Measurements from ENCODE around the gene PKMYT1. TPM values are rescaled to one million over a fixed set of nuclear protein-coding genes. Genes with fewer than 3 reads are reported as not detected.

Gene PKMYT1
- total RNA-seq, 1 experiment from 2014 or later: 105 TPM

DNA sequence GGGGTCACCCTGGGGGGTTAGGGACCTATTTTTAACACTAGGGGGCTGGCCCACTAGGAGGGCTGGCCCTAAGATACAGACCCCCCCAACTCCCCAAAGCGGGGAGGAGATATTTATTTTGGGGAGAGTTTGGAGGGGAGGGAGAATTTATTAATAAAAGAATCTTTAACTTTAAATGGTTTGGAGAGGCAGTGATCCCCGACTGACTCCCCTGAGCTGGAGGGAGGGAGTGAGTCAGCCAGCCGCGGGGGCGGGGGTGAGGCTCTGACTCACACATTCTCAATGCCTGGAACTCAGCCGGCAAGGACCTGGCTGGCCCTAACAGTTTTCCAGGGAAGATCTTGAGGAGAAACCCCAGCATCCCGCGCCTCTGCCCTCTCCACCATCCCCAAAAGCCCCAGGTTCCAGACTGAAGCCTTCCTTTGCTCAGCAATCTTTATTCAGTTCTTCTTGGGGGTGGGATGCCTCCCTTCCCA, 42.0 kb upstream of the PKMYT1 start:
- peaks cover 28% of the 10 kb centered on the region for H3K79me2 ChIP-seq (ENCODE audit: low read depth)
- H3K4me1 ChIP-seq (replicated peaks; ENCODE audit: insufficient read depth): peaks cover 8% of the 10 kb centered on the region
- TF ChIP-seq, protein P1, sequence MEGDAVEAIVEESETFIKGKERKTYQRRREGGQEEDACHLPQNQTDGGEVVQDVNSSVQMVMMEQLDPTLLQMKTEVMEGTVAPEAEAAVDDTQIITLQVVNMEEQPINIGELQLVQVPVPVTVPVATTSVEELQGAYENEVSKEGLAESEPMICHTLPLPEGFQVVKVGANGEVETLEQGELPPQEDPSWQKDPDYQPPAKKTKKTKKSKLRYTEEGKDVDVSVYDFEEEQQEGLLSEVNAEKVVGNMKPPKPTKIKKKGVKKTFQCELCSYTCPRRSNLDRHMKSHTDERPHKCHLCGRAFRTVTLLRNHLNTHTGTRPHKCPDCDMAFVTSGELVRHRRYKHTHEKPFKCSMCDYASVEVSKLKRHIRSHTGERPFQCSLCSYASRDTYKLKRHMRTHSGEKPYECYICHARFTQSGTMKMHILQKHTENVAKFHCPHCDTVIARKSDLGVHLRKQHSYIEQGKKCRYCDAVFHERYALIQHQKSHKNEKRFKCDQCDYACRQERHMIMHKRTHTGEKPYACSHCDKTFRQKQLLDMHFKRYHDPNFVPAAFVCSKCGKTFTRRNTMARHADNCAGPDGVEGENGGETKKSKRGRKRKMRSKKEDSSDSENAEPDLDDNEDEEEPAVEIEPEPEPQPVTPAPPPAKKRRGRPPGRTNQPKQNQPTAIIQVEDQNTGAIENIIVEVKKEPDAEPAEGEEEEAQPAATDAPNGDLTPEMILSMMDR (conservative IDR thresholded peaks at IDR 0.05): no peak
- no peak for TF ChIP-seq EZH2 (IDR thresholded peaks at IDR 0.05; ENCODE audit: low read depth)
- no peaks in the 10 kb centered on the region for H3K9me3 ChIP-seq (ENCODE audit: insufficient read depth, low read depth)
- intact Hi-C loops (cut with micrococcal nuclease; ENCODE audit: unreplicated experiment): loop anchor here (2.0 kb wide), 1 partner anchor 41 kb away; the partner anchor contains the start of gene PKMYT1
- H3K27me3 ChIP-seq (ENCODE audit: insufficient read depth, low read depth): no peaks in the 10 kb centered on the region
- ChIA-PET POLR2A (ENCODE audit: unreplicated experiment) (interaction anchor here (0.6 to 5.1 kb wide), 9 partner anchors 9 to 1549 kb away, joined by 3 to 87 read pairs (median 9); partner anchors contain the start of genes CLDN9, KREMEN2, ZNF213 and ZSCAN10), CTCF (interaction anchor here (0.6 kb wide), 1 partner anchor 12 kb away, joined by 3 read pairs; no protein-coding TSS in a partner anchor)
- no peaks in the 10 kb centered on the region for H3K9me2 ChIP-seq (ENCODE audit: insufficient read depth)
- no peak overlapping the region for H2AFZ ChIP-seq
- DNase-seq: peak; percentile 89 to 95
- H4K20me1 ChIP-seq (ENCODE audit: insufficient read depth): peaks cover 10% of the 10 kb centered on the region
- H3K4me2 ChIP-seq: peak overlapping the region; percentile 100
- H3F3A ChIP-seq (ENCODE audit: insufficient read depth, low read depth): peaks cover 44% of the 10 kb centered on the region
- peak overlapping the region; percentile 76 for H3K4me3 ChIP-seq
- H3K27ac ChIP-seq: peak overlapping the region; percentile 97
- peaks cover 11% of the 10 kb centered on the region for H3K36me3 ChIP-seq (ENCODE audit: low read depth)
- no TSS peak for BruUV-seq (replicated peaks)

DNA sequence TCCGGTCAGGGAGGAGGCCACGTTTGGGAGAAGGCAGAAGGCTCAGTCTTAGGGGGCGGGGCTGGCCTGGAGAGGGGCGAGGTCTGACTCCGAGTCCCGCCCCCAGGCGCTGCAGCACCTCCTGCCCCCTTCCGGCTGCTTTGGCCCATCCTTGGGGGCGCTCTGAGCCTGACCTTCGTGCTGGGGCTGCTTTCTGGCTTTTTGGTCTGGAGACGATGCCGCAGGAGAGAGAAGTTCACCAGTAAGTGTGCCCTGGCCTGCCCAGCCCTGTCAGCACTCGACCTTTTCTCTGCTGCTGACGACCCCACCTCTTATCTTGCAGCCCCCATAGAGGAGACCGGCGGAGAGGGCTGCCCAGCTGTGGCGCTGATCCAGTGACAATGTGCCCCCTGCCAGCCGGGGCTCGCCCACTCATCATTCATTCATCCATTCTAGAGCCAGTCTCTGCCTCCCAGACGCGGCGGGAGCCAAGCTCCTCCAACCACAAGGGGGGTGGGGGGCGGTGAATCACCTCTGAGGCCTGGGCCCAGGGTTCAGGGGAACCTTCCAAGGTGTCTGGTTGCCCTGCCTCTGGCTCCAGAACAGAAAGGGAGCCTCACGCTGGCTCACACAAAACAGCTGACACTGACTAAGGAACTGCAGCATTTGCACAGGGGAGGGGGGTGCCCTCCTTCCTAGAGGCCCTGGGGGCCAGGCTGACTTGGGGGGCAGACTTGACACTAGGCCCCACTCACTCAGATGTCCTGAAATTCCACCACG, 41.4 kb upstream of the PKMYT1 start:
- H3K27me3 ChIP-seq (ENCODE audit: insufficient read depth, low read depth): no peaks in the 10 kb centered on the region
- H3K9me2 ChIP-seq (ENCODE audit: insufficient read depth): no peaks in the 10 kb centered on the region
- peaks cover 11% of the 10 kb centered on the region for H3K36me3 ChIP-seq (ENCODE audit: low read depth)
- H3K4me3 ChIP-seq: peak overlapping the region; percentile 76
- no peak for TF ChIP-seq EZH2 (IDR thresholded peaks at IDR 0.05; ENCODE audit: low read depth)
- TF ChIP-seq, protein P1 (conservative IDR thresholded peaks at IDR 0.05): peak; percentile 48; the same call in 1 of the 2 replicates
- peaks cover 28% of the 10 kb centered on the region for H3K79me2 ChIP-seq (ENCODE audit: low read depth)
- H3F3A ChIP-seq (ENCODE audit: insufficient read depth, low read depth): peaks cover 44% of the 10 kb centered on the region
- H3K4me2 ChIP-seq: peak overlapping the region; percentile 100
- intact Hi-C loops (cut with micrococcal nuclease; ENCODE audit: unreplicated experiment): loop anchor here (1.0 to 2.0 kb wide), 2 partner anchors 17 to 41 kb away; partner anchors contain the start of gene PKMYT1
- ChIA-PET CTCF (interaction anchor here (0.5 to 0.6 kb wide), 4 partner anchors 10 to 494 kb away, joined by 3 to 6 read pairs (median 3); no protein-coding TSS in a partner anchor), POLR2A (ENCODE audit: unreplicated experiment) (interaction anchor here (0.5 to 5.1 kb wide), 12 partner anchors 9 to 1549 kb away, joined by 3 to 87 read pairs (median 10); partner anchors contain the start of genes CLDN9 and ZNF213)
- no peaks in the 10 kb centered on the region for H3K9me3 ChIP-seq (ENCODE audit: insufficient read depth, low read depth)
- H3K27ac ChIP-seq: peak overlapping the region; percentile 97
- H3K4me1 ChIP-seq (replicated peaks; ENCODE audit: insufficient read depth): peaks cover 8% of the 10 kb centered on the region
- H4K20me1 ChIP-seq (ENCODE audit: insufficient read depth): peaks cover 10% of the 10 kb centered on the region
- no peak overlapping the region for H2AFZ ChIP-seq
- BruUV-seq (replicated peaks): no TSS peak
- DNase-seq: peak; percentile 84 to 94

DNA sequence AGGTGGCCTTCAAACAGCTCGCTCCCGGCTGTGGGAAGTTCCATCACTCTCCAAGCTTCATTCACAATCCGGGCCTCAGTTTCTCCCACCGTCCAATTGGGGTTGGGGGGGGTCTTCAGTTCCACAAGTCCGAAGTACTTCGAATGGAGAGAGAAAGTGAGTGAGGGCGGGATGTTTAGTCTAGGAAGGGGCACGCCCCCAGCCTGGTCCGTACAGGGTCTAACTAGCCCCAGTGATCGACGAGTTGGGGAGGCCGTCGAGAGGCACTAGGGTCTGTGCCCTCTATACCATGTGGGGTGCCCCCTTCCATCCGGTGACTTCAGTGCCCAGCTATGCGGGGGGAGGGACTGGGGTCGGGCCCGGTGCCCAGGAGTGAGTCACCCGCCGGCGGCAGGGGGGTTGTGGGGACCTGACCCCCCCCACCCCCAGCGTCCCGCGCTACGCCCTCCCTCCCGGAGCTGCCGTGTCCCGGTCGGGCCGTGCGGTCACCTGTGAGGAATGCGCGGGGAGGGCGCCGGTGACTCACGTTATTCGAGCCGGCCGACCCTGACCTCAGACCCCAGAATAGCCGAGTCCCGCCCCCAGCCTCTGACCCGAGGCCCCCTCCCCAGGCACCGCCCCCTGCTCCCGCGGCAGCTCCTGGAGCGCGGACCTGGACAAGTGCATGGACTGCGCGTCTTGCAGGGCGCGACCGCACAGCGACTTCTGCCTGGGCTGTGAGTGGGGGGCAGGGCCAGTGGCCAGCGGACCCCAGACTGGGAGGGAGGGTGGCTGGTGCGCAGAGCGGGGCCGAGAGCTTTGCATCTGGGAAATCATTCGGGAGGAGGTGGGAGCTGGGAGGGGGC, 40.6 kb upstream of the PKMYT1 start:
- Histone ChIP-seq H3K9me3 (ENCODE audit: insufficient read depth, low read depth) (no peaks in the 10 kb centered on the region), H3K36me3 (ENCODE audit: low read depth) (peaks cover 11% of the 10 kb centered on the region), H3K27me3 (ENCODE audit: insufficient read depth, low read depth) (no peaks in the 10 kb centered on the region), H3K4me1 (replicated peaks; ENCODE audit: insufficient read depth) (peaks cover 8% of the 10 kb centered on the region), H3F3A (ENCODE audit: insufficient read depth, low read depth) (peaks cover 44% of the 10 kb centered on the region), H3K4me3 (peak overlapping the region; percentile 76), H3K9me2 (ENCODE audit: insufficient read depth) (no peaks in the 10 kb centered on the region), H3K79me2 (ENCODE audit: low read depth) (peaks cover 28% of the 10 kb centered on the region), H3K4me2 (peak overlapping the region; percentile 100), H4K20me1 (ENCODE audit: insufficient read depth) (peaks cover 10% of the 10 kb centered on the region), H2AFZ (no peak overlapping the region), H3K27ac (peak overlapping the region; percentile 97)
- no peak for TF ChIP-seq EZH2 (IDR thresholded peaks at IDR 0.05; ENCODE audit: low read depth)
- ChIA-PET POLR2A (ENCODE audit: unreplicated experiment) (interaction anchor here (0.5 to 5.1 kb wide), 11 partner anchors 8 to 145 kb away, joined by 3 to 87 read pairs (median 11); partner anchors contain the start of gene CLDN9), CTCF (interaction anchor here (0.5 to 1.3 kb wide), 8 partner anchors 10 to 930 kb away, joined by 3 to 6 read pairs (median 3); no protein-coding TSS in a partner anchor)
- intact Hi-C loops (cut with micrococcal nuclease; ENCODE audit: unreplicated experiment): loop anchor here (1.0 kb wide), 3 partner anchors 11 to 30 kb away; no protein-coding TSS in a partner anchor
- DNase-seq: peak; percentile 84 to 98
- BruUV-seq (replicated peaks): TSS peak; percentile 24
